HEK293 (cell line): Measurements from ENCODE around the gene BDKRB2.

Experiments used
- CTCF ChIA-PET: fragments of 350-600 bp; formaldehyde crosslinking; extraction: SDS; loops from one replicate; lab custom pipeline; 2021; ENCODE audit warnings: antibody characterized with exemption; lab: Yijun Ruan, JAX
- POLR2A ChIA-PET: fragments of 300-600 bp; formaldehyde crosslinking; extraction: SDS; loops from one replicate; lab custom pipeline; 2020; ENCODE audit warnings: antibody characterized with exemption, inconsistent platforms; lab: Yijun Ruan, JAX
- H3K27ac ChIP-seq: fragments of 200-500 bp; sonication (Bioruptor generic); 2 replicates; pipeline ENCODE4 v1.5.1; 2014; ENCODE audit warnings: low read depth, low read length, control low read depth, inconsistent platforms; ENCODE audit errors: extremely low read depth
- H3K36me3 ChIP-seq, 2 experiments: fragments of 200-500 bp in 1 of 2; sonication (Bioruptor generic) in 1 of 2; 1 replicate in 1 of 2; 2 replicates in 1 of 2; pipeline ENCODE4 v1.5.1; 2014 to 2017; ENCODE audit warnings: inconsistent platforms in 2 of 2, low read length in 2 of 2; ENCODE audit not compliant: control insufficient read depth in 2 of 2, insufficient read depth in 1 of 2
- H3K4me1 ChIP-seq: fragments of 200-500 bp; sonication (Bioruptor generic); 2 replicates; pipeline ENCODE4 v1.5.1; 2014; ENCODE audit warnings: mild to moderate bottlenecking, low read length, inconsistent platforms; ENCODE audit not compliant: control insufficient read depth, insufficient read depth
- H3K4me3 ChIP-seq: 2 replicates; pipeline ENCODE4 v1.5.1; 2011; ENCODE audit warnings: low read depth, mild to moderate bottlenecking, control low read depth, low read length, moderate library complexity
- H3K9me3 ChIP-seq: fragments of 200-500 bp; sonication (Bioruptor generic); 2 replicates; pipeline ENCODE4 v1.5.1; 2014; ENCODE audit warnings: low read depth, low read length, inconsistent platforms; ENCODE audit not compliant: control insufficient read depth, insufficient read depth
- BCL11A ChIP-seq: fragments of 450-650 bp; formaldehyde crosslinking; IDR thresholded peaks from 2 replicates; pipeline ENCODE4 v1.5.1; 2016; ENCODE audit warnings: low read depth, missing biosample characterization, missing genetic modification characterization
- EGR2 ChIP-seq: fragments of 450-650 bp; formaldehyde crosslinking; IDR thresholded peaks from 2 replicates; pipeline ENCODE4 v1.5.1; 2016; ENCODE audit warnings: low read depth, missing biosample characterization, missing genetic modification characterization
- SP3 ChIP-seq: fragments of 450-650 bp; formaldehyde crosslinking; IDR thresholded peaks from 2 replicates; pipeline ENCODE4 v1.5.1; 2016; ENCODE audit warnings: missing biosample characterization, missing genetic modification characterization
- ZFP69B ChIP-seq: fragments of 450-650 bp; formaldehyde crosslinking; IDR thresholded peaks from 2 replicates; pipeline ENCODE4 v1.5.1; 2016; ENCODE audit warnings: missing biosample characterization, missing genetic modification characterization
- ZNF10 ChIP-seq: fragments of 450-650 bp; formaldehyde crosslinking; IDR thresholded peaks from 2 replicates; pipeline ENCODE4 v1.5.1; 2017; ENCODE audit warnings: missing biosample characterization, missing genetic modification characterization
- ZNF175 ChIP-seq: fragments of 450-650 bp; formaldehyde crosslinking; IDR thresholded peaks from 2 replicates; pipeline ENCODE4 v1.5.1; 2016; ENCODE audit warnings: missing biosample characterization, missing genetic modification characterization
- ZNF48 ChIP-seq: fragments of 450-650 bp; formaldehyde crosslinking; IDR thresholded peaks from 2 replicates; pipeline ENCODE4 v1.5.1; 2016; ENCODE audit warnings: missing biosample characterization, missing genetic modification characterization
- ZNF544 ChIP-seq: fragments of 450-650 bp; formaldehyde crosslinking; IDR thresholded peaks from 2 replicates; pipeline ENCODE4 v1.5.0; 2017; ENCODE audit warnings: missing biosample characterization, missing genetic modification characterization
- ZNF707 ChIP-seq: fragments of 450-650 bp; formaldehyde crosslinking; IDR thresholded peaks from 2 replicates; pipeline ENCODE4 v1.5.1; 2016; ENCODE audit warnings: missing biosample characterization, missing genetic modification characterization
- ZNF830 ChIP-seq: fragments of 450-650 bp; IDR thresholded peaks from 2 replicates; pipeline ENCODE4 v1.5.0; 2018; ENCODE audit warnings: missing biosample characterization, missing genetic modification characterization, low read depth, mild to moderate bottlenecking, moderate library complexity
- TF ChIP-seq, protein P1 (sequence below): fragments of 450-650 bp; formaldehyde crosslinking; optimal IDR thresholded peaks from 2 replicates; pipeline ENCODE3; 2016; ENCODE audit warnings: missing biosample characterization, mild to moderate bottlenecking, missing genetic modification characterization
- TF ChIP-seq, protein P2 (sequence below): fragments of 450-650 bp; formaldehyde crosslinking; IDR thresholded peaks from 2 replicates; pipeline ENCODE4 v1.5.1; 2016; ENCODE audit warnings: missing biosample characterization, missing genetic modification characterization
- TF ChIP-seq, protein P3 (sequence below): fragments of 450-650 bp; formaldehyde crosslinking; IDR thresholded peaks from 2 replicates; pipeline ENCODE4 v1.5.1; 2016; ENCODE audit warnings: missing biosample characterization, missing genetic modification characterization
- TF ChIP-seq, protein P4 (sequence below): fragments of 450-650 bp; formaldehyde crosslinking; IDR thresholded peaks from 2 replicates; pipeline ENCODE4 v1.5.0; 2017; ENCODE audit warnings: missing biosample characterization, missing genetic modification characterization, borderline replicate concordance

Gene BDKRB2

DNA sequence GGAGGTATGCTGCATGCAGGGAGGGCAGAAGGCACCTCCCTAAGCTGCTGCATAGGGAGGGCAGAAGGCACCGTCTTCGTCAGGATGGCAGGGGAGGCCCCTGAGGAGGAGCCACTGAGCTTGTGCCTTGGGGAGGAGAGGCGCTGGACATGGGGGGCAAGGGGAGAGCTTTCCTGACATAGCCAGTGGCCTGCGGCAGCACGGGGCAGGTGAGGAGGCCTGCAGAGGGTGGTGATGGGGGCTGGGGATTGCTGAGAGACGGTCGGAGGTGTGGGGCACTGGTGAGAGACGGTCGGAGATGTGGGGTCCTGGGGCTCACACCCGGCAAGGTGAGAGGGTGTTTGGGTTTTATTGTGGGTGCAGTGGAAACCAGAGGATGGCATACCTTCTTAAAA lies 10.4 kb upstream of the BDKRB2 start:
- CTCF ChIA-PET: no interaction called here
- no peak overlapping the region for H3K27ac ChIP-seq
- no peak for TF ChIP-seq ZNF175 (tag by site-specific recombination)
- TF ChIP-seq BCL11A (tag by site-specific recombination): no peak
- TF ChIP-seq, protein P1, sequence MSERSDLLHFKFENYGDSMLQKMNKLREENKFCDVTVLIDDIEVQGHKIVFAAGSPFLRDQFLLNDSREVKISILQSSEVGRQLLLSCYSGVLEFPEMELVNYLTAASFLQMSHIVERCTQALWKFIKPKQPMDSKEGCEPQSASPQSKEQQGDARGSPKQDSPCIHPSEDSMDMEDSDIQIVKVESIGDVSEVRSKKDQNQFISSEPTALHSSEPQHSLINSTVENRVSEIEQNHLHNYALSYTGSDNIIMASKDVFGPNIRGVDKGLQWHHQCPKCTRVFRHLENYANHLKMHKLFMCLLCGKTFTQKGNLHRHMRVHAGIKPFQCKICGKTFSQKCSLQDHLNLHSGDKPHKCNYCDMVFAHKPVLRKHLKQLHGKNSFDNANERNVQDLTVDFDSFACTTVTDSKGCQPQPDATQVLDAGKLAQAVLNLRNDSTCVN (tag by site-specific recombination): no peak
- no peak for TF ChIP-seq ZNF830 (tag by site-specific recombination)
- TF ChIP-seq ZNF544 (tag by site-specific recombination): no peak
- TF ChIP-seq, protein P2, sequence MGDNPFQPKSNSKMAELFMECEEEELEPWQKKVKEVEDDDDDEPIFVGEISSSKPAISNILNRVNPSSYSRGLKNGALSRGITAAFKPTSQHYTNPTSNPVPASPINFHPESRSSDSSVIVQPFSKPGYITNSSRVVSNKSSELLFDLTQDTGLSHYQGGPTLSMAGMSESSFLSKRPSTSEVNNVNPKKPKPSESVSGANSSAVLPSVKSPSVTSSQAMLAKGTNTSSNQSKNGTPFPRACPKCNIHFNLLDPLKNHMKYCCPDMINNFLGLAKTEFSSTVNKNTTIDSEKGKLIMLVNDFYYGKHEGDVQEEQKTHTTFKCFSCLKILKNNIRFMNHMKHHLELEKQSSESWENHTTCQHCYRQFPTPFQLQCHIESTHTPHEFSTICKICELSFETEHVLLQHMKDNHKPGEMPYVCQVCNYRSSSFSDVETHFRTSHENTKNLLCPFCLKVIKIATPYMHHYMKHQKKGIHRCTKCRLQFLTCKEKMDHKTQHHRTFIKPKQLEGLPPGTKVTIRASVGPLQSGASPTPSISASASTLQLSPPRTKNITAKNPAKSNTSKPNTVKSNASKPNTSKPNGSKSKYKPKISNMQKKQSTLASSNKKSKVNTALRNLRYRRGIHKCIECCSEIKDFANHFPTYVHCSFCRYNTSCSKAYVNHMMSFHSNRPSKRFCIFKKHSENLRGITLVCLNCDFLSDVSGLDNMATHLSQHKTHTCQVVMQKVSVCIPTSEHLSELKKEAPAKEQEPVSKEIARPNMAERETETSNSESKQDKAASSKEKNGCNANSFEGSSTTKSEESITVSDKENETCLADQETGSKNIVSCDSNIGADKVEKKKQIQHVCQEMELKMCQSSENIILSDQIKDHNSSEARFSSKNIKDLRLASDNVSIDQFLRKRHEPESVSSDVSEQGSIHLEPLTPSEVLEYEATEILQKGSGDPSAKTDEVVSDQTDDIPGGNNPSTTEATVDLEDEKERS (tag by site-specific recombination): no peak
- POLR2A ChIA-PET: no interaction called here
- H3K4me1 ChIP-seq: no peaks in the 10 kb centered on the region
- no peak overlapping the region for H3K4me3 ChIP-seq
- no peaks in the 10 kb centered on the region for H3K36me3 ChIP-seq
- H3K9me3 ChIP-seq: no peaks in the 10 kb centered on the region

DNA sequence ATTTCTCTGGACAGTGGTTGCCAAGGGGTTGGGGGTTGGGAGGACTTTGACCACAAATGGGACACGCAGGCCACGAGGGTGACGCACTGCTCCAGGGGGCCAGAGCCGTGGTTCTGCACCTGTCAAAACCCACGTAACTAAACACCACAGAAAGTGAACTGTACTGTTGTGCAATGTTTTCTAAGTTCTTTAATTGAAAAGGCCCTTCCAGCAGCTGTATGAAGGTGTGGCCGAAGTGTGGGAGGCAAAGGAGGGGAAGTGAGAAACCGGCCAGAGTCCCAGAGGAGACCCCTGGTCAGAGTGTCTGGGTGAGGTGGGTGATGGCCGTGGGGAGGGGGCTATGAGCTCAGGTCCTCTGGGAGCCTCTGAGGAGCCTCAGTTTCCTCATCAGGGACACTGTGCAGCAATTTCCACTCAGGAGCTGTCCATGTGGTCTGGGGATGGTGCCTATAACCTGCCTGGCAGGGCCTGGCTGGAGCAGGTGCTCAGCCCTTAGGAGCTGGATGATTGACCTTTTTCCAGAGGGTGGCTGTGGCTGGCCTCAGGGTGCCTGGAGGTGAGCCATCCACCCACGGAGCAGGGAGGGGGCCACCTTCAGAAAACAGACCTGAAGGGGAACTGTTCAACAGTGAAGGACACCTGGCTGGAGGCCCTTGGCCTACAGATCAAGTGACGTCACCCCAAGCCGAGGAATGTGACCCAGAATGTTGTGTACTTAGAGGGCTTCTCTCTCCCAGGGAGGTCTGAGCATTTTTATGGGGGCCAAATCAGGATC lies 9.8 kb upstream of the BDKRB2 start:
- Histone ChIP-seq H3K27ac (no peak overlapping the region), H3K9me3 (no peaks in the 10 kb centered on the region), H3K4me3 (no peak overlapping the region), H3K36me3 (no peaks in the 10 kb centered on the region), H3K4me1 (no peaks in the 10 kb centered on the region)
- ChIA-PET CTCF (no interaction called here), POLR2A (no interaction called here)
- TF ChIP-seq, protein P3, sequence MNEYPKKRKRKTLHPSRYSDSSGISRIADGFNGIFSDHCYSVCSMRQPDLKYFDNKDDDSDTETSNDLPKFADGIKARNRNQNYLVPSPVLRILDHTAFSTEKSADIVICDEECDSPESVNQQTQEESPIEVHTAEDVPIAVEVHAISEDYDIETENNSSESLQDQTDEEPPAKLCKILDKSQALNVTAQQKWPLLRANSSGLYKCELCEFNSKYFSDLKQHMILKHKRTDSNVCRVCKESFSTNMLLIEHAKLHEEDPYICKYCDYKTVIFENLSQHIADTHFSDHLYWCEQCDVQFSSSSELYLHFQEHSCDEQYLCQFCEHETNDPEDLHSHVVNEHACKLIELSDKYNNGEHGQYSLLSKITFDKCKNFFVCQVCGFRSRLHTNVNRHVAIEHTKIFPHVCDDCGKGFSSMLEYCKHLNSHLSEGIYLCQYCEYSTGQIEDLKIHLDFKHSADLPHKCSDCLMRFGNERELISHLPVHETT: no peak
- no peak for TF ChIP-seq ZFP69B (tag by site-specific recombination)
- no peak for TF ChIP-seq ZNF48 (tag by site-specific recombination)
- no peak for TF ChIP-seq SP3 (tag by site-specific recombination)
- TF ChIP-seq, protein P4, sequence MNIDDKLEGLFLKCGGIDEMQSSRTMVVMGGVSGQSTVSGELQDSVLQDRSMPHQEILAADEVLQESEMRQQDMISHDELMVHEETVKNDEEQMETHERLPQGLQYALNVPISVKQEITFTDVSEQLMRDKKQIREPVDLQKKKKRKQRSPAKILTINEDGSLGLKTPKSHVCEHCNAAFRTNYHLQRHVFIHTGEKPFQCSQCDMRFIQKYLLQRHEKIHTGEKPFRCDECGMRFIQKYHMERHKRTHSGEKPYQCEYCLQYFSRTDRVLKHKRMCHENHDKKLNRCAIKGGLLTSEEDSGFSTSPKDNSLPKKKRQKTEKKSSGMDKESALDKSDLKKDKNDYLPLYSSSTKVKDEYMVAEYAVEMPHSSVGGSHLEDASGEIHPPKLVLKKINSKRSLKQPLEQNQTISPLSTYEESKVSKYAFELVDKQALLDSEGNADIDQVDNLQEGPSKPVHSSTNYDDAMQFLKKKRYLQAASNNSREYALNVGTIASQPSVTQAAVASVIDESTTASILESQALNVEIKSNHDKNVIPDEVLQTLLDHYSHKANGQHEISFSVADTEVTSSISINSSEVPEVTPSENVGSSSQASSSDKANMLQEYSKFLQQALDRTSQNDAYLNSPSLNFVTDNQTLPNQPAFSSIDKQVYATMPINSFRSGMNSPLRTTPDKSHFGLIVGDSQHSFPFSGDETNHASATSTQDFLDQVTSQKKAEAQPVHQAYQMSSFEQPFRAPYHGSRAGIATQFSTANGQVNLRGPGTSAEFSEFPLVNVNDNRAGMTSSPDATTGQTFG (tag by site-specific recombination): no peak
- TF ChIP-seq, protein P1 (tag by site-specific recombination): no peak
- TF ChIP-seq ZNF10 (tag by site-specific recombination): no peak
- TF ChIP-seq ZNF707 (tag by site-specific recombination): no peak
- TF ChIP-seq EGR2 (tag by site-specific recombination): no peak
